Stimulated activated naive CD4-positive, alpha-beta T cell treated with Interleukin-2 at 50 U/mL for 16 hours (primary cell): Measurements from ENCODE around the gene TLCD3A.
A peak's percentile ranks its signal among the peaks of the same experiment; 100 is the strongest.
"Not testable (repeated sequence)": the region's sequence is repeated elsewhere in the genome, so short reads cannot be mapped to it uniquely, and the experiment has no call there.

ENCODE experiments used
- DNase-seq: peaks from one replicate; lab custom pipeline; 2025; lab: John Stamatoyannopoulos, UW

TLCD3A gene

DNA sequence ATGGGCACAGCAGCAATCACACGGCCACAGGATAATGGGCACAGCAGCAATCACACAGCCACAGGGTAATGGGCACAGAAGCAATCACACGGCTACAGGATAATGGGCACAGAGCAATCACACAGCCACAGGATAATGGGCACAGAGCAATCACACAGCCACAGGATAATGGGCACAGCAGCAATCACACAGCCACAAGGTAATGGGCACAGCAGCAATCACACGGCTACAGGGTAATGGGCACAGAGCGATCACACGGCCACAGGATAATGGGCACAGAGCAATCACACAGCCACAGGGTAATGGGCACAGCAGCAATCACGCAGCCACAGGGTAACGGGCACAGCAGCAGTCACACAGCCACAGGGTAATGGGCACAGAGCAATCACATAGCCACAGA is 17.0 kb downstream of the TLCD3A start:
- not testable (repeated sequence) for DNase-seq

DNA sequence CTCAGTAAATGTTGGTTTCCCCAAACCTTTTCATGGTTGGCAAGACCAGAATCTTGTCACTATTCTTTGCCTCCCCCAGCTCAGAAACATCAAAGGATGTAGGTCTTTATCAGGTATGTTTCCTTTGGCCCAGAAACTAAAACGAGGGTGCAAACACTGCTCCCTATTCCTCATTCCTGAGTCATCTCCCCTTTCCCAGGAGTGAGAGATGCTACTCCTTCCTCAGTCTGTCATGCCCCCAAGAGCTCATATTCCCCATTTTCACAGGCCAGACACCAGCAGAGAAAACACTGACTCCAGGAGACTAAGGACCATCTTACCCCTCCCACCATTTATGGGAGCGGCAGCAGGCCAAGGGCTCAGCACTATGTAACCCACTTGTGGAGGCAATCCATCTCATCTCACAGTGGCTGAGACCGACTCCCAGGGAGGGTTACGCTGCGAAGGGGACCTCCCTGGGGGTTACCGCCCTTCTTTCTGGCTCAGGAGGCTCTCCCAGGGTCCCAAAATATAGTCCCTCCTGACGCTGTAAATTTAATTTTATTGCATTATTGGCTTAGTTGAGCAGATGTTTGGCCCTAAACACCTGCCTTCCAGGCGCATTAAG is 18.1 kb downstream of the TLCD3A start:
- no peak for DNase-seq

DNA sequence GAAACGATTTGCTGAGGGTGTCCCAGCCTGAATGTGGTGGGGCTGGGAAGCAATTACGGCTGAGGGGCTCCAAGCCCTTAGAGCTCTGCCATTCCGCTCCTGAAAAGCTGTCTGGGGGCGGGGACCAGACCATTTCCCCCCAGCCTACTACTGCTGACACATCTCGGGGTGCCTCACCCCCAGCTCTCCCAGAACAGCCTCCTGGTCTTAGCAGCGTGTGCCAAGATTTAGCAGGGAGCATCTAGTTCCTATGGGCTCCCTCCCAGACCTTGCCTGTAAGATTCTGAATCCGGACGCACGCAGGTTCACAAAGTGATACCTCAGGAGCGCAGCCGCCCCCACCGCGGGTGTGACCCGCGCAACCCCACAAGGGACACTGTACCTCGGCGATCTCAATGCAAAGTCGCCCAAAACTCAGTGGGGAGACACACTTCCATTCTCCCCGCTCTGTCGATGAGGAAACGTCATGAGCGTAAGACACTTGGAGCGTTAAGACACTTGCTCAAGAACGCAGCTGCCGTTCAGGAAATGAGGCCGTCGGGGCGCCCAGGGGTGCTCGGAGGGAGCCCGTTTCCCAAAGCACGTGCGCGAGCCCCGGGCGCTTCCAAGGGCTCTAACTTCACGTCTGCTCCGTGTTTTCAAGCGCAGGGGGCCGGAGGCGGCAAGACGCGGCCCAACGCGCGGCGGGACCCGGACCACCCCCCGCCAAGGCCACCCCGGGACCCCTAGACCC is 19.0 kb downstream of the TLCD3A start:
- DNase-seq: peak; percentile 54

DNA sequence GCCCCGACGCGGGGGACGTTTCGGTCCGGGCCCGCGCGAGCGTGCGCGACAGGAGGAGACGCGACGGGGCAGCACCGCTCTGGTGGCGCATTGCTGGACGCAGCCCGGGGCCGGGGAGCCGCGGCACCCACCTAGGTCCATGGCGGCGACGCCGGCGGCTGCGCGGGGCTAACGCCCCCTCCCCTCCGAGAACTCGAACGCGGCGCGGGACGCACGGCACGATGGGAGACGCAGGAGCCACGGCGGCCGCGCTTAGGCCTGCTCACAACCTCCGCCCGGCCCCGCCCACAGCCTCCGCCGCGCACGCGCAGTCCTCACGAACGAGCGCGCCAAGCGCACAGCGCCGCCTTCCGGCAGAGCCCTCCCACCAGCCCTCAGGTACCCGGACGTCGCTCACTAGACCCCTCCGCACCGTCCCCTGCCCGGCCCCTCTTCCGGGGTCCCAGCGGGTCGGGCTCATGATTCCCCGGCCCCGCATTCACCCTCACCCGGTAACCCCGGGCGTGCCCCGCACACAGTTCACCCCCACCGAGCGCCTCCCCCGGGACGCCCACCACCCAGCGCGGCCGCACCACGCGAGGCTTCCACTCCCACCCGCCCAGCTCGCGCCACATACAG is 19.7 kb downstream of the TLCD3A start, which contains the start of gene GEMIN4:
TSS of gene GEMIN4 (minus strand) at position 263 of the 618 bp plus-strand sequence. CDS start at position 141, 122 bp downstream.
- peak; percentile 96 for DNase-seq

- no peak for DNase-seq
These were observed 20.3 kb downstream of the TLCD3A start for GRCh38 chr17:752620-753219.

GRCh38 chr17:753418-753817 is 21.0 kb downstream of the TLCD3A start:
- DNase-seq: no peak

- DNase-seq: not testable (repeated sequence)
These were observed 23.0 kb downstream of the TLCD3A start for GRCh38 chr17:755319-755961.

GRCh38 chr17:756010-756567 is 23.7 kb downstream of the TLCD3A start:
- DNase-seq: not testable (repeated sequence)

DNA sequence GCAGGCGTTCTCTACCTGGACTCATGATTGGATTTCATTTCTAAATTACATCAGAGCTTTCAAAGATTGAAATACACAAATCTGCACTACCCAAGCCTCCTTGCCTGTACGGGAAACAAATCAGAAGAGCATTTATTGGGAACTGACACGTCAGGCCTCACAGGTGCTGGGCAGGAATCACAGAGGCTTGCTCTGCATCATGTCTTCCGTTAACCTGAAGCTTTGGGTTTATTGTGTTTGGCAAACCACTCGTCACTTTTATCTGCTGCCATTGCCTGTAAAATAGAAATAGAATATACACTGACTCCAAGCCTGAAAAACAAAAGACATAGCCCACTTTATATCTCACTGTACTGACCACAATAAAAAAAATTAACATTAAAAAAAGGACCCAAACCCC is 27.6 kb downstream of the TLCD3A start:
- no peak for DNase-seq

DNA sequence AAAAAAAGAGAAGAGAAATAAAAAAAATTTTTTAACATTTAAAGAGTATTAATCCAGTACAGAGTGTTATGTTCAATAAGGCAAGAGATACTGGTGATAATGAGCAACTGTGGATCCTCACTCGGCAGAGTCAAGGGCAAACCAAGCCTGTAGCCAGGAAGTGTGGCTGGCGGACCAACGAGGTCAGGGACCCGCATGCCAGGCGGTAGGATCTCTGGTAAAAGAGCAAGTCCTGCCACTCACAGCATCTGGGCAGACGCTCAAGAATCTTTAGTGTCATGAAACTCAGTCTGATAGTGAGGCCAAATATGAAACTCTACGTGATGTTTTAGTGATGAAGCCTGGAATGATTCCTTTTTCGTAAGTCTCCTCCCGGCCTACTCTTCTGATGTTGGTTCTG is 28.0 kb downstream of the TLCD3A start:
- DNase-seq: no peak

- DNase-seq: no peak
These were observed 34.7 kb downstream of the TLCD3A start for GRCh38 chr17:767076-767475.

GRCh38 chr17:773016-773415 is 40.6 kb downstream of the TLCD3A start:
- no peak for DNase-seq

DNA sequence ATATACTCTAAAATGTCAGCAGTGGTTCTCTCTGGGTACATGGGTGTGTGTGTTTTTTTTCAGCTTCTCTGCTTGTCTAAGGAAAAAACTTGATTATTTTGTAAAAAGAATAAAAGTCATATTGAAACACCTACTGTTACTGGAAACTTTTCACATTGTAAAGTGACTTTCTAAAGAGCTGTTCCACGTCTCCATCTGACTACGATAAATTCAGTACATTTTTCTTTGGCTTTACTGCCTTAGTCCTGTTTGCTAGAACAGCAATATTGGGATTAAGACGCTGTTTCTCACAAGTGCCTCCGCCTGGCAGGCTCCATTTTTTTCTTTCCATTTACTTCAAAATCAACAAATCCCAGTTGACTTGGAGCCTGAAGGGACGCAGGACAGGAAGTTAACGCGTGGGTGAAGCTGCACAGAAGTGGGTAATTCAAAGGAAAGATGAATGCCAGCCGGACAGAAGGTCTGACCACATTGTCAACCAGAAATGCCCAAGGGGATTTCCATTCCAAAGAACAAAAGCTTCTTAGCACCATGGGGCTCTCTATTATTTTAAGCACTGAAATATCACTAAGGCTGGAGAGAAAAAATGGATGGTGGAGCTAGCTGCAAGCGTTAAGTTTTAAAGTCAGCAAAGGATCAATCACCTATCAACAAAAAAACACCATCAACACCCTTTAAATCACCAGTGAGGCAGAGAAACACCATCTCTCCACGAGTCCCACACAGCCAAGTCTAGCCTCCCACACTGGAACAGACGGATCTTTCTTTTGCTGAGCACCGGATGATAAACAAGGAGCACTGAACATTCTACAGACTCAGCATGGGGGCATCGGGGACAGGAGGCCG is 41.3 kb downstream of the TLCD3A start:
- DNase-seq: no peak

DNA sequence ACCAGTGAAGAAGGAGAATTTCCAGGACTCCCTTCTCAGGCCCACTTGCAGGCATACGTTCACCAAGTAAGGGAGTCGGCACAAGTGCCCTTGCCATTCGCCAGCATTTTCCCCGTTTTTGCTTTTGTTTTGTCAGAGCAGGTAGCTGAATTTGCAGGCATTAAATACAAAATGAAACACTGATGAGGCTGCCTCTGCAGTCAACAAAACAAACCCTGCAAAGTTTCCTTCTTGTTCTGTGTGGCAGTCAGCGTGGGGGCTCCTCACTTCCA is 41.9 kb downstream of the TLCD3A start:
- no peak for DNase-seq

- no peak for DNase-seq
These were observed 45.7 kb downstream of the TLCD3A start for GRCh38 chr17:778096-778495.

DNA sequence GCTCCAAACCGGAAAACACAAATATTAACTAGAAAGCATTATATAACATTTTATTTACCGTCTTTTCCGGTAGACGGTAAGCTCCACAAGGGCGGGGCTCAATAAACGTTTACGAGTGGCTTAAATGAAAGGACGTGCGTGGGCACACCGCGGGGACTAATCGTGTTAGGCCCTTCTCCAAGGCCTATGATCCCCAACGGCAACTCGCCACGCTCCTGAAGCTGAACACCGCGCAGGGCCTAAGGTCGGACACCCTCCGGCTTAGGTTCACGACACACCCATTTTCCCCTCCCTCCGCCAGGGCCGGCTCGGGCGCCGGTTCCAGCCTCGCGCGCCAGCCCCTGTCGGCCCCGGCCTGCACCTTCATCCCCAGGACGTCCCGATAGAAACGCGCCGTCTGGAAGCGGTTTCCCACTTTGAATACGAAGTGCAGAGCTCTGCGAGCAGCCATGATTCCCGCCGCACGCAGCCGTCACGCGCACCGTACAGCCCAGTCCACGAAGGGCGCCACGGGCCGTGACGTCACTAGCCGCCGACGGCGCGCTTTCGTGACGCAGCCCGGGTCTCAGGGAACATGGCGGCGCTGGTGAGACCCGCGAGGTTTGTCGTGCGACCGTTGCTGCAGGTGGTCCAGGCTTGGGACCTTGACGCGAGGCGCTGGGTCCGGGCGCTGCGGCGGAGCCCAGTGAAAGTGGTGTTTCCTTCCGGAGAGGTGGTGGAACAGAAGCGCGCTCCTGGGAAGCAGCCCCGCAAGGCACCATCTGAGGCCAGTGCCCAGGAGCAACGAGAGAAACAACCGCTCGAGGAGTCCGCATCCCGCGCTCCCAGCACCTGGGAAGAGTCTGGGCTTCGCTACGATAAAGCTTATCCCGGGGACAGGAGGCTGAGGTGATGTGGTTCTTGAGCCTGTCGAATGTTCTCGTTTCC is 49.7 kb downstream of the TLCD3A start, which contains the start of the genes GLOD4 and MRM3:
TSS of gene GLOD4 (minus strand) at position 476 of the 927 bp plus-strand sequence. CDS start at position 451, 25 bp downstream.
TSS of gene MRM3 (plus strand) at position 549 of the 927 bp plus-strand sequence. CDS start at position 575, 26 bp downstream.
- DNase-seq: peak; percentile 90

GRCh38 chr17:784143-784542 is 51.7 kb downstream of the TLCD3A start:
- no peak for DNase-seq

DNA sequence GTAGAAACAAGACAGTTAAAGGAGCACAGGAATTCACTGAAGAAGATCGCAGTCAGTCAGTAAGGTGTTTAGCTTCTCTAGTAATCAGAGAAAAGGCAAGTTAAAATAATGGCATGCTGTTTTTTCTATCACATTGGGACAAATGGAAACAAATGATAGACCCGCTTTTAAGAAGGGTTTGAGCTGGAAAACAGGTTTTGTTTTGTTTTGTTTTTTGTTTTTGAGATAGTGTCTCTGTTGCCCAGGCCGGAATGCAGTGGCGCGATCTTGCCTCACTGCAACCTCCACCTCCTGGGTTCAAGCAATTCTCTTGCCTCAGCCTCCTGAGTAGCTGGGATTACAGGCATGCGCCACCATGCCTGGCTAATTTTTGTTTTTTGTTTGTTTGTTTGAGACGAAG is 53.5 kb downstream of the TLCD3A start:
- DNase-seq: not testable (repeated sequence)

- no peak for DNase-seq
These were observed 55.3 kb downstream of the TLCD3A start for GRCh38 chr17:787641-788221.
